Right hindlimb (tissue), 1 donor: ENCODE measurements around the gene RAVER2.

Source experiments
- DNase-seq: peaks from one replicate; pipeline ENCODE4 v3.0.0-alpha.2; 2018

The RAVER2 gene

GRCh38 chr1:64847666-64848065 lies 102.8 kb downstream of the RAVER2 start:
- DNase-seq = no peak

- no peak for DNase-seq
Measured at GRCh38 chr1:64848136-64848535, 103.3 kb downstream of the RAVER2 start.

GRCh38 chr1:64848803-64849202 lies 103.9 kb downstream of the RAVER2 start:
- no peak for DNase-seq

- DNase-seq = no peak
Measured at GRCh38 chr1:64849942-64850341, 105.1 kb downstream of the RAVER2 start.

- DNase-seq = no peak
Measured at GRCh38 chr1:64850846-64851245, 106.0 kb downstream of the RAVER2 start.

GRCh38 chr1:64851664-64852063 lies 106.8 kb downstream of the RAVER2 start:
- no peak for DNase-seq

- no peak for DNase-seq
Measured at GRCh38 chr1:64854674-64855073, 109.8 kb downstream of the RAVER2 start.

GRCh38 chr1:64855557-64855956 lies 110.7 kb downstream of the RAVER2 start:
- DNase-seq = no peak

GRCh38 chr1:64856553-64856952 lies 111.7 kb downstream of the RAVER2 start:
- no peak for DNase-seq

GRCh38 chr1:64857347-64857746 lies 112.5 kb downstream of the RAVER2 start:
- DNase-seq = no peak

- no peak for DNase-seq
Measured at GRCh38 chr1:64861611-64862010, 116.7 kb downstream of the RAVER2 start.

- DNase-seq = peak; percentile 31
Measured at GRCh38 chr1:64864018-64864940, 119.4 kb downstream of the RAVER2 start.

- DNase-seq = no peak
Measured at GRCh38 chr1:64865105-64865757, 120.4 kb downstream of the RAVER2 start.

- DNase-seq = no peak
Measured at GRCh38 chr1:64866689-64867088, 121.8 kb downstream of the RAVER2 start.

- DNase-seq = no peak
Measured at GRCh38 chr1:64867266-64867665, 122.4 kb downstream of the RAVER2 start.

GRCh38 chr1:64871256-64871655 lies 126.4 kb downstream of the RAVER2 start:
- DNase-seq = no peak

- no peak for DNase-seq
Measured at GRCh38 chr1:64872067-64872466, 127.2 kb downstream of the RAVER2 start.

GRCh38 chr1:64873576-64873975 lies 128.7 kb downstream of the RAVER2 start:
- no peak for DNase-seq

- DNase-seq = no peak
Measured at GRCh38 chr1:64874666-64875065, 129.8 kb downstream of the RAVER2 start.

- no peak for DNase-seq
Measured at GRCh38 chr1:64875101-64875500, 130.2 kb downstream of the RAVER2 start.

- DNase-seq = no peak
Measured at GRCh38 chr1:64875606-64876005, 130.7 kb downstream of the RAVER2 start.

- no peak for DNase-seq
Measured at GRCh38 chr1:64877151-64877550, 132.3 kb downstream of the RAVER2 start.

- DNase-seq = no peak
Measured at GRCh38 chr1:64877598-64877997, 132.7 kb downstream of the RAVER2 start.

GRCh38 chr1:64878090-64878489 lies 133.2 kb downstream of the RAVER2 start:
- DNase-seq = no peak
